ENCODE data around the gene ZBTB25.

- TF ChIP-seq PATZ1 (CRISPR knock-in tag; IDR thresholded peaks at IDR 0.05; ENCODE audit: borderline replicate concordance): no peak
- no peak for TF ChIP-seq ISL1 (CRISPR knock-in tag; IDR thresholded peaks at IDR 0.05)
- no peak for TF ChIP-seq OSR1 (CRISPR knock-in tag; IDR thresholded peaks at IDR 0.05)
- TF ChIP-seq ZNF565 (CRISPR knock-in tag; conservative IDR thresholded peaks at IDR 0.05; ENCODE audit: low read depth): no peak
- TF ChIP-seq RARB (CRISPR knock-in tag; IDR thresholded peaks at IDR 0.05): no peak
- TF ChIP-seq SNAI2 (CRISPR knock-in tag; IDR thresholded peaks at IDR 0.05): no peak
- TF ChIP-seq ZNF8 (CRISPR knock-in tag; IDR thresholded peaks at IDR 0.05): no peak
- no peak for TF ChIP-seq POU6F1 (CRISPR knock-in tag; IDR thresholded peaks at IDR 0.05; ENCODE audit: borderline replicate concordance, low read depth)
These were observed 27.9 kb downstream of the ZBTB25 start for GRCh38 chr14:64475585-64476273.
